ENCODE results near the gene MOK.
"Not testable (repeated sequence)": the region's sequence is repeated elsewhere in the genome, so short reads cannot be mapped to it uniquely, and the experiment has no call there.

Gene MOK

DNA sequence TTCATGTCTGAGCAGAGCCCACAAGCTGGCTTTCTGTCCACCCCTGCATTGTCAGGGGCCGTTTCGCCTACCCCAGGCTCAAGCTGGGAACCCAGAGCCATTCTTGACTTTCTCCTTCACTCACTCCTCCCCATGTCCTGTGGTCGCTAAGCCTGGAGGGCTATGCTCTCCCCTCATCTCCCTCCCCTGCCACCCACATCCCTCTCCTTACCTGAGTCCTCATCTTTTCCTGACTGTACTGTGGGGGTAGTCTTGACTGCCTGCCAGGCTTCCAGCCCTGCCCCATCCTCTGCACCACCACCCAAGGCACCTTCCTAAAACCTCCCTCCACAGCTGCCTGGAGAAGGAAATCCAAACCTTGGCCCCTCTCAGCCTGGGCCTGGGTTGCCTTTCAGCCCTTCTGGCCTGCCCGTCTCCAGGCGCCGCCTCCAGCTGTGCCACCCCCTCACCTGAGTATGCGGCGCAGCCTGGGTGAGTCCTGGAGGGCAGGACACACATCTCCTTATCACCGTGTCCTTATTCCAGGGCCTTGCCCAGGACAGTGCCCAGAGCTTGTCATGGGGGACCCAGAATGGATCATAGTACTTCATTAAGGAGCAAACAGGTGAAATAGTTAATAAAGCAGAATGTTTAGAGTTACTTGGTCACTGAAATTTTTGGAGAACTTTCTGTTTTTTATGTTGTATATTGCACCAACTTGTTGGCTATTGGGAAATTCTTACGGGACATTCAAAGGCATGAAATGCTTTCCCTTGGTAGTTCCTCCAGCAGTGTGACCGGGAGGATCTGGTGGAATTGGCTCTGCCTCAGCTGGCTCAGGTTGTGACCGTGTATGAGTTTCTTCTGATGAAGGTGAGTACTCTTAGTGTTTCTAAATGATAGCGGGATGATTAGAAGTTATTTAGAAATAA is 29.1 kb upstream of the MOK start:
- Mint-ChIP-seq H3K4me3 (no peak overlapping the region), H3K9me3 (no peaks in the 10 kb centered on the region), H3K4me1 (no peaks in the 10 kb centered on the region), H3K27me3 (no peaks in the 10 kb centered on the region), H3K36me3 (peaks cover 34 to 43% of the 10 kb centered on the region in 2 donors), H3K27ac (no peak overlapping the region)
- DNase-seq (no peak), ATAC-seq (replicated peaks) (no peak)

DNA sequence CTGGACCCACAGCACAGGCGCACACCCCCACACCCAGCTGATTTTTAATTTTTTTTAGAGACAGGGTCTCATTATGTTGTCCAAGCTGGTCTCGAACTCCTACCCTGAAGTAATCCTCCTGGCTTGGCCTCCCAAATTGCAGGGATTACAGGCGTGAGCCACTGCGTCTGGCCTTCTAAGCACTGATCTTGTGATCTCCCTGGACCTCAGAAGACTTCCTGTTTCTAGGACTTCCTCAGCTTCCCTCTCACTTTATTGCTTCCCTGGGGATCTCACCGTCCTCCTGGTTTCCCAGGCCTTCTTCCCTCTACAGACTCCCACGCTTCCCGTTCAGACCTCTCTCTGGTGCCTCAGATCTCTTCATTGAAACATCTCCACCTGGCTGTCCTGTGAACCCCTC is 28.4 kb upstream of the MOK start:
- ATAC-seq (replicated peaks) (no peak), DNase-seq (no peak)
- no peaks in the 10 kb centered on the region for H3K27me3 Mint-ChIP-seq
- H3K4me1 Mint-ChIP-seq: peaks cover 0 to 2% of the 10 kb centered on the region in 2 donors
- H3K4me3 Mint-ChIP-seq: no peak overlapping the region
- H3K27ac Mint-ChIP-seq: no peak overlapping the region
- H3K9me3 Mint-ChIP-seq: no peaks in the 10 kb centered on the region
- H3K36me3 Mint-ChIP-seq: peaks cover 31 to 42% of the 10 kb centered on the region in 2 donors

DNA sequence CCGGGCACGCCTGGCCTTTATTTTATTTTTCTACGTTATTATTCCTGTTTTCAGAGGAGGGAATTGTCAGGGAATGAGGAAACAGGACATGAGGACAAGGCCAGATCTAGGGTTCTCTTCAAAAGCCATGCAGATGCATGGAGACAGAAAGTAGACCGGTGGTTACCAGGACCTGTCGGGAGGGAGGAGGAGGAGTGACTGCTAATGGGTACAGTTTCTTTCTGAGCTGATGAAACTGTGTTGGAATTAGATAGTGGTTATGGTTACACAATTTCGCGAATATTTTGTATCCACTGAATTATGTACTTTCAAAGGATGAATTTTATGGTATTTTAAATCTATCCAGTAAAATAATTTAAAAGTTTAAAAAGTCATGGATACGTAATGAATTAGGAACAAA is 25.8 kb upstream of the MOK start:
- ATAC-seq (replicated peaks) (no peak), DNase-seq (no peak)
- Mint-ChIP-seq H3K36me3 (peaks cover 29 to 40% of the 10 kb centered on the region in 2 donors), H3K4me1 (peaks cover 0 to 2% of the 10 kb centered on the region in 2 donors), H3K27ac (no peak overlapping the region), H3K4me3 (no peak overlapping the region), H3K27me3 (no peaks in the 10 kb centered on the region), H3K9me3 (no peaks in the 10 kb centered on the region)

- H3K4me1 Mint-ChIP-seq; H3K9me3 Mint-ChIP-seq; ATAC-seq (replicated peaks); H3K27ac Mint-ChIP-seq; H3K4me3 Mint-ChIP-seq; DNase-seq; H3K27me3 Mint-ChIP-seq: not testable (repeated sequence)
- peaks cover 29 to 34% of the 10 kb centered on the region in 2 donors for H3K36me3 Mint-ChIP-seq
These were observed 24.4 kb upstream of the MOK start for GRCh38 chr14:102329381-102329780.

DNA sequence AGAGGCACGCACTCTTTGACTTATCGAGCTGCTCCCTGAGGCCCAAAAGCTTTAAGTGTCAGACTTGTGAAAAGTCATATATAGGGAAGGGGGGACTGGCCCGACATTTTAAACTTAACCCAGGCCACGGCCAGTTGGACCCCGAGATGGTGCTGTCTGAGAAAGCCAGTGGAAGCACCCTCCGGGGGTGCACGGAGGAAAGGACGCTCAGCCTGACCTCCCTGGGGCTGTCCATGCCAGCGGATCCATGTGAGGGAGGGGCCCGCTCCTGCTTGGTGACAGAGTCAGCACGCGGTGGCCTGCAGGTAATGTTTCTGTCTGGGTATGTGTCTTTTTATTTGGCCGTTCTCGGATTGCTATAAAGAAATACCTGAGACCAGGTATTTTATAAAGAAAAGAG is 21.6 kb upstream of the MOK start:
- H3K36me3 Mint-ChIP-seq: peaks cover 18 to 21% of the 10 kb centered on the region in 2 donors
- peaks cover 7 to 15% of the 10 kb centered on the region in 2 donors for H3K4me1 Mint-ChIP-seq
- no peak for DNase-seq
- no peak overlapping the region for H3K4me3 Mint-ChIP-seq
- H3K9me3 Mint-ChIP-seq: no peaks in the 10 kb centered on the region
- ATAC-seq (replicated peaks): no peak
- H3K27ac Mint-ChIP-seq: no peak overlapping the region
- no peaks in the 10 kb centered on the region for H3K27me3 Mint-ChIP-seq

- Mint-ChIP-seq H3K36me3 (peaks cover 16 to 21% of the 10 kb centered on the region in 2 donors), H3K4me3 (no peak overlapping the region), H3K27ac (no peak overlapping the region), H3K4me1 (peaks cover 10 to 20% of the 10 kb centered on the region in 2 donors), H3K9me3 (no peaks in the 10 kb centered on the region), H3K27me3 (no peaks in the 10 kb centered on the region)
- ATAC-seq (replicated peaks) (no peak), DNase-seq (no peak)
These were observed 20.9 kb upstream of the MOK start for GRCh38 chr14:102325791-102326345.

DNA sequence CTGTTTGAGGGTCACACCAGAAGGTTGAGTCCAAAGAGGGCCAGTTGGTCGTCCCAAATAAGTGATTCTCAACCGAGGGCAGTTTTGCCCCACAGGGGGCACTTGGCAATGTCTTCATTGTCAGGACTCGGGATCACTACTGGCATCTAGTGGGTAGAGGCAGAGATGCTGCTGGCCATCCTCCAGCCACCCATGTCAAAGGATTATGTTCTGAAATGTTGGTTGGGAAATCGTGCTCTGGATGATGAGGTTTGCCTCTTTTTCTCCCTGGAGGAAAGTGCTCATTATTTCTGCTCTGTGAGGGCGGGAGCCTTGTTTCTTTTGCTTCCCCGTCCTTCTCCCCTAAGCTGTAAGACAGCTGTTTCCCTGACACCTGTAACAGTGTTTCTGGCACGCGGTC is 18.1 kb upstream of the MOK start:
- no peak for DNase-seq
- no peak for ATAC-seq (replicated peaks)
- no peak overlapping the region for H3K27ac Mint-ChIP-seq
- no peak overlapping the region for H3K4me3 Mint-ChIP-seq
- H3K9me3 Mint-ChIP-seq: no peaks in the 10 kb centered on the region
- peaks cover 11 to 15% of the 10 kb centered on the region in 2 donors for H3K36me3 Mint-ChIP-seq
- H3K27me3 Mint-ChIP-seq: no peaks in the 10 kb centered on the region
- peaks cover 19 to 37% of the 10 kb centered on the region in 2 donors for H3K4me1 Mint-ChIP-seq

- ATAC-seq (replicated peaks) (no peak), DNase-seq (no peak)
- Mint-ChIP-seq H3K27me3 (peaks cover 3 to 4% of the 10 kb centered on the region in 2 donors), H3K27ac (peak overlapping the region; percentile 25), H3K4me1 (peaks cover 33 to 51% of the 10 kb centered on the region in 2 donors), H3K9me3 (peaks cover 0 to 2% of the 10 kb centered on the region in 2 donors), H3K36me3 (peaks cover 12 to 15% of the 10 kb centered on the region in 2 donors), H3K4me3 (no peak overlapping the region)
These were observed 16.8 kb upstream of the MOK start for GRCh38 chr14:102321456-102322422.

DNA sequence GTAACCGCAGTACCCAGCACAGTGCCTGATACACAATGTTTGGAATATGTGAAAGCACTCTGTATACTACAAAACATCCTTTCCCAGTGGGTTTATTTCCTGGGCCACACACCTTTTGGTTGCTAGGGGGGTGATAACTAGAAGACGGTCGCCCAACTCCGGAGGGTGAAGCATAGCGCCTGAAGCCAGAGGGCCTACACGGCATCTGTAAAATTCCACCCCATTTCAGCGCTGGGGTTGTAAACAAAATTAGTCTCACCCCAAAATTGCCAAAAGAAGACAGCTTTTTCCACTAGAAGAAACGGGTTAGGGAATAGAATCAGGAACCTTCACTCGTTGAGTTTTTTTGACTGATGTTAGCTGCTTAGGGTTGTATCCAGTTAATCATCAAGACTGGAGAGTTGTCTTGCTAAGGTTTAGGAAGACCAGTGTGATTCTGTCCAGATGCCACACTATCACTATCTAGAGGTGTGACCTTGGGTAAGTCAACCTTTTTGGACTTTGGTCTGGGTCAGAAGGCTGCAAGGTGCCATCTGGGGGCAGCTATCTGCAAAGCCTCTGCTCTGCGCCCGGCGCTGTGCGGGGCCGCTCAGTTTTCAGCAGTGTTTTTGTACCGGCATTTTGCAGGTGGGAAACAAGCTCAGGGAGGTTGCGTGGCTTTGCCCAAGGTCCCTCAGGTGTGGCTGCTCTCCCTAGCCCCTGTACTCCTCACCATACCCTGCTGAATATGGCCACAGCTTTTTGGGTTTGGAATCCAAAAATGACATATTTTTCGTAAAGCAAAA is 15.9 kb upstream of the MOK start:
- peaks cover 4 to 6% of the 10 kb centered on the region in 2 donors for H3K27me3 Mint-ChIP-seq
- peaks cover 0 to 2% of the 10 kb centered on the region in 2 donors for H3K9me3 Mint-ChIP-seq
- peaks cover 34 to 59% of the 10 kb centered on the region in 2 donors for H3K4me1 Mint-ChIP-seq
- peak overlapping the region; percentile 90 to 92 for H3K4me3 Mint-ChIP-seq
- H3K36me3 Mint-ChIP-seq: peaks cover 5 to 7% of the 10 kb centered on the region in 2 donors
- peak overlapping the region; percentile 95 for H3K27ac Mint-ChIP-seq
- no peak for DNase-seq
- ATAC-seq (replicated peaks): no peak

GRCh38 chr14:102320033-102320660 is 15.2 kb upstream of the MOK start:
- DNase-seq: no peak
- peaks cover 4 to 6% of the 10 kb centered on the region in 2 donors for H3K27me3 Mint-ChIP-seq
- H3K27ac Mint-ChIP-seq: peak overlapping the region; percentile 95
- peak; percentile 29 to 30 for ATAC-seq (replicated peaks)
- peaks cover 5 to 6% of the 10 kb centered on the region in 2 donors for H3K36me3 Mint-ChIP-seq
- H3K9me3 Mint-ChIP-seq: peaks cover 0 to 2% of the 10 kb centered on the region in 2 donors
- H3K4me1 Mint-ChIP-seq: peaks cover 34 to 62% of the 10 kb centered on the region in 2 donors
- H3K4me3 Mint-ChIP-seq: peak overlapping the region; percentile 90 to 92

DNA sequence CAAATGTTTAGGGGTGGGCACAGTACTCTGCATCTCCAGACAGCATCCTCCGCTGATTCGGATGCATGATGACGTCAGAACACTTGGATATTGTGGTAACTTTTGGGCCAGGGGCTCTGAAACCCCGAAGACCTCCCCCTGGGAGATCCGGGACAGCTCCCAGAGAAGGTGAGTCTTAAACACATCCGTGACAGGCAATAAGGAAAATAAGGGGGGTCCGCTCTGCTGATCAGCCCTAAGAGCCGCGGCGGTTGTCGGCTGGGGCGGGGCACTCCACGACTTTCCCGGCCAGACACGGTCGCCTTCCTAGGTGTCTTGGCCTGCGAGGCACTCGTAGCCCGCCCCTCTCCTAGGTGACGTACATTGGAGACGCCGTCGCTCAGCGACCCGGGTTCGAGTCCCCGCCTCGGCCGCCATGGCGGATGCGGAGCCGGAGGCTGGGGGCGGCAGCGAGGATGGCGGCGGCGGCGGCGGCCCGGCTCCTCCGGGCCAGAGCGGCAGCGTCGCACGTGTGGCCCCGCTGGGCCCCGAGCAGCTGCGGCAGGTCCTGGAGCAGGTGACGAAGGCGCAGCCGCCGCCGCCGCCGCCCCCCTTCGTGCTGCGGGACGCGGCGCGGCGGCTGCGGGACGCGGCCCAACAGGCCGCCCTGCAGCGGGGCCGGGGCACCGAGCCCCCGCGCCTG is 14.5 kb upstream of the MOK start, which contains the start of gene ZNF839:
TSS of gene ZNF839 (plus strand) at position 396 of the 682 bp plus-strand sequence. CDS start at position 416, 20 bp downstream.
- Mint-ChIP-seq H3K27me3 (peaks cover 4 to 6% of the 10 kb centered on the region in 2 donors), H3K9me3 (peaks cover 0 to 2% of the 10 kb centered on the region in 2 donors), H3K4me3 (peak within 1 kb of the TSS; percentile 94 to 98), H3K36me3 (peaks cover 4 to 5% of the 10 kb centered on the region in 2 donors), H3K27ac (peak within 1 kb of the TSS; percentile 99), H3K4me1 (peaks cover 36 to 68% of the 10 kb centered on the region in 2 donors)
- ATAC-seq (replicated peaks): peak; percentile 76 to 82
- peak; percentile 90 for DNase-seq

GRCh38 chr14:102318781-102319276 is 13.9 kb upstream of the MOK start:
- ATAC-seq (replicated peaks) (no peak), DNase-seq (no peak)
- peaks cover 0 to 2% of the 10 kb centered on the region in 2 donors for H3K9me3 Mint-ChIP-seq
- H3K27me3 Mint-ChIP-seq: peaks cover 4 to 6% of the 10 kb centered on the region in 2 donors
- peaks cover 4 to 5% of the 10 kb centered on the region in 2 donors for H3K36me3 Mint-ChIP-seq
- H3K27ac Mint-ChIP-seq: peak overlapping the region; percentile 99
- peaks cover 42 to 75% of the 10 kb centered on the region in 2 donors for H3K4me1 Mint-ChIP-seq
- H3K4me3 Mint-ChIP-seq: peak overlapping the region; percentile 94 to 98

Data from stimulated activated naive B cell treated with anti-CD40 and anti-IgM and Interleukin-4, amounts not matched to agents 10 μg/mL and 1 μg/mL and 100 μg/mL, for 72 hours (primary cell).